HFF-Myc (cell line): Measurements from ENCODE around the gene PNPLA7.
"Not testable (repeated sequence)": the region's sequence is repeated elsewhere in the genome, so short reads cannot be mapped to it uniquely, and the experiment has no call there.

Experiments used
- DNase-seq: peaks from one replicate; pipeline ENCODE4 v3.0.0-alpha.2; 2011; ENCODE audit warnings: low read depth; ENCODE audit errors: extremely low read depth
- H3K4me3 ChIP-seq: replicated peaks from 2 replicates; pipeline ENCODE4 v1.5.1; 2011; ENCODE audit warnings: low read depth, mild to moderate bottlenecking, control low read depth, low read length
- CTCF ChIP-seq: IDR thresholded peaks from 2 replicates; pipeline ENCODE4 v1.5.1; 2012; ENCODE audit warnings: mild to moderate bottlenecking, low read depth, low read length, control low read depth; ENCODE audit errors: missing control alignments

PNPLA7 gene

GRCh38 chr9:137470785-137471184 is 79.4 kb downstream of the PNPLA7 start:
- TF ChIP-seq CTCF = no peak
- no peak overlapping the region for H3K4me3 ChIP-seq
- no peak for DNase-seq

- DNase-seq = no peak
- no peak for TF ChIP-seq CTCF
- no peak overlapping the region for H3K4me3 ChIP-seq
Measured at GRCh38 chr9:137467896-137468295, 82.3 kb downstream of the PNPLA7 start.

GRCh38 chr9:137467161-137467581 is 83.0 kb downstream of the PNPLA7 start:
- DNase-seq = no peak
- TF ChIP-seq CTCF = no peak
- H3K4me3 ChIP-seq = no peak overlapping the region

GRCh38 chr9:137466389-137467085 is 83.7 kb downstream of the PNPLA7 start:
- not testable (repeated sequence) for H3K4me3 ChIP-seq, DNase-seq

GRCh38 chr9:137465720-137466388 is 84.3 kb downstream of the PNPLA7 start:
- no peak for DNase-seq
- TF ChIP-seq CTCF = no peak
- H3K4me3 ChIP-seq = no peak overlapping the region

GRCh38 chr9:137465000-137465719 is 85.0 kb downstream of the PNPLA7 start:
- H3K4me3 ChIP-seq = no peak overlapping the region
- DNase-seq = no peak
- no peak for TF ChIP-seq CTCF

GRCh38 chr9:137464291-137464999 is 85.8 kb downstream of the PNPLA7 start:
- no peak for TF ChIP-seq CTCF
- H3K4me3 ChIP-seq = no peak overlapping the region
- no peak for DNase-seq
